OCI-LY3 (cell line): ENCODE measurements around the gene BST1.

Experiments
- EZH2phosphoT487 ChIP-seq: fragments of 200-600 bp; shearing (Covaris generic); IDR thresholded peaks from 2 replicates; pipeline ENCODE4 v1.6.1; 2018; ENCODE audit warnings: antibody characterized with exemption, mixed run types, low read depth
- TF ChIP-seq, protein P1 (sequence below): fragments of 200-600, 300-600 bp; sonication (generic); IDR thresholded peaks from 2 replicates; pipeline ENCODE4 v1.5.1; 2014; ENCODE audit warnings: antibody characterized with exemption, low read length, low read depth

DNA sequence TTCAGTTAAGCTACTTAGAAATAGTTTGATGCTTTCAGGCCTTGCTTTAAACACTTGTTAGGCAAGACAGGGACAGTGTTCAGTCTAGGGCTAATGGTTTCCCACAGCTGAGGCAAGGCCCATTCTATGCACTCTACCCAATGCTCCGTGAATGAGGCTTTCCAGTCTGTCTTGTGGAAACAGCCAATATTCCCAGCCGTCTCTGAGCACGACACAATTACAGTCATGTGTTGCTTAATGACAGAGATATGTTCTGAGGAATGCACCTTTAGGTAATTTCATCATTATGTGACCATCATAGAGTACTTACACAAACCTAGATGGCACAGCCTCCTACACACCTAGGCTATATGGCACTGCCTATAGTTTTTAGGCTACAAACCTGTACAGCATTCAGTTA is 30.8 kb upstream of the BST1 start:
- TF ChIP-seq, protein P1, sequence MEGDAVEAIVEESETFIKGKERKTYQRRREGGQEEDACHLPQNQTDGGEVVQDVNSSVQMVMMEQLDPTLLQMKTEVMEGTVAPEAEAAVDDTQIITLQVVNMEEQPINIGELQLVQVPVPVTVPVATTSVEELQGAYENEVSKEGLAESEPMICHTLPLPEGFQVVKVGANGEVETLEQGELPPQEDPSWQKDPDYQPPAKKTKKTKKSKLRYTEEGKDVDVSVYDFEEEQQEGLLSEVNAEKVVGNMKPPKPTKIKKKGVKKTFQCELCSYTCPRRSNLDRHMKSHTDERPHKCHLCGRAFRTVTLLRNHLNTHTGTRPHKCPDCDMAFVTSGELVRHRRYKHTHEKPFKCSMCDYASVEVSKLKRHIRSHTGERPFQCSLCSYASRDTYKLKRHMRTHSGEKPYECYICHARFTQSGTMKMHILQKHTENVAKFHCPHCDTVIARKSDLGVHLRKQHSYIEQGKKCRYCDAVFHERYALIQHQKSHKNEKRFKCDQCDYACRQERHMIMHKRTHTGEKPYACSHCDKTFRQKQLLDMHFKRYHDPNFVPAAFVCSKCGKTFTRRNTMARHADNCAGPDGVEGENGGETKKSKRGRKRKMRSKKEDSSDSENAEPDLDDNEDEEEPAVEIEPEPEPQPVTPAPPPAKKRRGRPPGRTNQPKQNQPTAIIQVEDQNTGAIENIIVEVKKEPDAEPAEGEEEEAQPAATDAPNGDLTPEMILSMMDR = no peak
- no peak for TF ChIP-seq EZH2phosphoT487
